GM12878 (cell line): ENCODE measurements around the gene SETBP1. TPM values are rescaled to one million over a fixed set of nuclear protein-coding genes. Genes with fewer than 3 reads are reported as not detected.

Experiments
- ATAC-seq: fragments of 200-7000 bp; cut with Tn5 transposase; 3 replicates; pipeline ENCODE4 v1.9.1; 2020; ENCODE audit warnings: mild to moderate bottlenecking, moderate library complexity
- BruUV-seq: library from RNA; stranded (reverse); fragments of 400-500 nt; replicated peaks from 2 replicates; lab custom pipeline; 2021; lab: Mats Ljungman, UMichigan
- CTCF ChIA-PET: fragments of 300-600 bp; sonication (Branson Sonifier 250); formaldehyde crosslinking; extraction: SDS; loops from one replicate; lab custom pipeline; 2021; ENCODE audit warnings: inconsistent platforms; lab: Yijun Ruan, JAX
- POLR2A ChIA-PET: fragments of 350-600 bp; formaldehyde crosslinking; extraction: SDS; loops from one replicate; lab custom pipeline; 2021; ENCODE audit warnings: inconsistent platforms; lab: Charles Lee
- RAD21 ChIA-PET: fragments of 300-600 bp; sonication (Branson Sonifier 250); formaldehyde crosslinking; loops from one replicate; lab custom pipeline; 2023; ENCODE audit warnings: antibody characterized with exemption; ENCODE audit not compliant: unreplicated experiment; lab: Charles Lee
- SMC1A ChIA-PET: fragments of 300-600 bp; sonication (Branson Sonifier 250); formaldehyde crosslinking; loops from one replicate; lab custom pipeline; 2023; ENCODE audit not compliant: unreplicated experiment, uncharacterized antibody; lab: Charles Lee
- DNase-seq: peaks from one replicate; pipeline ENCODE4 v3.0.0-alpha.2; 2011; ENCODE audit warnings: low read depth, low spot score
- FAIRE-seq: peaks from 3 replicates; lab custom pipeline; 2011; peaks lifted over from hg19 to GRCh38; lab: Jason Lieb, UNC
- H2AFZ ChIP-seq: 2 replicates; pipeline ENCODE4 v1.6.0; 2011; ENCODE audit warnings: low read depth, low read length, control low read depth; ENCODE audit not compliant: control insufficient read depth
- H3K27ac ChIP-seq: 2 replicates; pipeline ENCODE4 v1.5.1; 2011; ENCODE audit warnings: control low read depth; ENCODE audit not compliant: control insufficient read depth, insufficient read depth
- H3K27me3 ChIP-seq, 2 experiments: replicated peaks in 1 of 2; 2 replicates each; pipeline versions ENCODE4 v1.6.0 to v1.6.1; 2011; ENCODE audit warnings: low read length in 1 of 2; ENCODE audit not compliant: control insufficient read depth in 2 of 2, insufficient read depth in 2 of 2
- H3K36me3 ChIP-seq, 2 experiments: 2 replicates each; pipeline ENCODE4 v1.5.1; 2011; ENCODE audit warnings: low read length in 1 of 2; ENCODE audit not compliant: control insufficient read depth in 2 of 2, insufficient read depth in 2 of 2
- H3K4me1 ChIP-seq: 2 replicates; pipeline ENCODE4 v1.6.1; 2011; ENCODE audit warnings: mild to moderate bottlenecking, low read length, moderate library complexity, mixed read lengths; ENCODE audit not compliant: control insufficient read depth, insufficient read depth
- H3K4me2 ChIP-seq: 2 replicates; pipeline ENCODE4 v1.6.0; 2011; ENCODE audit warnings: control low read depth; ENCODE audit not compliant: control insufficient read depth, insufficient read depth
- H3K4me3 ChIP-seq: fragments of 200-600 bp; sonication (generic); 2 replicates; pipeline ENCODE4 v1.5.1; 2016
- H3K79me2 ChIP-seq: 2 replicates; pipeline ENCODE4 v1.6.0; 2011; ENCODE audit warnings: low read length; ENCODE audit not compliant: control insufficient read depth, insufficient read depth
- H3K9ac ChIP-seq: 2 replicates; pipeline ENCODE4 v1.8.0; 2011; ENCODE audit warnings: low read length, control low read depth, mixed read lengths; ENCODE audit not compliant: control insufficient read depth, insufficient read depth
- H3K9me3 ChIP-seq: replicated peaks from 3 replicates; pipeline ENCODE4 v1.5.1; 2011; ENCODE audit warnings: mild to moderate bottlenecking, low read length; ENCODE audit not compliant: control insufficient read depth, insufficient read depth
- H4K20me1 ChIP-seq: 2 replicates; pipeline ENCODE4 v1.6.0; 2011; ENCODE audit not compliant: control insufficient read depth, insufficient read depth
- ATF2 ChIP-seq: IDR thresholded peaks from 2 replicates; pipeline ENCODE4 v1.6.1; 2012; ENCODE audit warnings: low read length, inconsistent platforms
- ELK1 ChIP-seq: IDR thresholded peaks from 2 replicates; pipeline ENCODE4 v1.6.1; 2012; ENCODE audit warnings: low read depth, low read length, improper control_type of control experiment
- KDM1A ChIP-seq: fragments of 200-600 bp; sonication (generic); IDR thresholded peaks from 2 replicates; pipeline ENCODE4 v1.6.1; 2016; ENCODE audit warnings: borderline replicate concordance
- NKRF ChIP-seq: fragments of 450-650 bp; conservative IDR thresholded peaks from 2 replicates; pipeline ENCODE4 v1.6.1; 2017; ENCODE audit warnings: mild to moderate bottlenecking, moderate library complexity
- SP1 ChIP-seq: IDR thresholded peaks from one replicate; pipeline ENCODE4 v1.6.1; 2011; ENCODE audit warnings: low read depth, low read length
- SUPT20H ChIP-seq: IDR thresholded peaks from 2 replicates; pipeline ENCODE4 v1.6.1; 2011; ENCODE audit warnings: low read depth, mild to moderate bottlenecking, low read length, moderate library complexity, borderline replicate concordance; ENCODE audit not compliant: control insufficient read depth
- TAF1 ChIP-seq: IDR thresholded peaks from 2 replicates; pipeline ENCODE4 v1.6.1; 2011; ENCODE audit warnings: mild to moderate bottlenecking, low read depth, low read length, borderline replicate concordance
- ZNF274 ChIP-seq: IDR thresholded peaks from one replicate; pipeline ENCODE4 v1.8.0; 2011; ENCODE audit not compliant: insufficient read length, insufficient read depth
- ZNF687 ChIP-seq: fragments of 450-650 bp; IDR thresholded peaks from 2 replicates; pipeline ENCODE4 v1.6.1; 2017; ENCODE audit warnings: mild to moderate bottlenecking, moderate library complexity
- ZSCAN29 ChIP-seq: fragments of 450-650 bp; IDR thresholded peaks from 2 replicates; pipeline ENCODE4 v1.6.1; 2017; ENCODE audit warnings: mild to moderate bottlenecking, moderate library complexity
- in situ Hi-C: fragments of 300-500 bp; cut with MboI; formaldehyde crosslinking; loops from 9 replicates; pipeline ENCODE4 v1.14.3; 2018; ENCODE audit warnings: mixed read lengths
- intact Hi-C: fragments of 100-400 bp; cut with micrococcal nuclease; formaldehyde crosslinking; loops from one replicate; pipeline ENCODE4 v1.14.2; 2022; ENCODE audit not compliant: unreplicated experiment
- polyA plus RNA-seq, 11 experiments: library from polyadenylated mRNA; depleted of rRNA in 4 of 11; unstranded in 6 of 11; stranded (reverse) in 5 of 11; fragments of >200 nt; fragmentation: Nextera tagmentation in 4 of 11; fragmentation: Illumina TruSeq in 1 of 11; extraction: Ambion mirVana in 4 of 11; extraction: Trizol in 1 of 11; gene quantifications; 1 replicate in 1 of 11; 2 replicates in 10 of 11; pipeline versions ENCODE4 v1.2.1 to v1.2.3, GENCODE V29; 2011 to 2016; ENCODE audit warnings: inconsistent platforms in 2 of 11, missing spikeins in 2 of 11, low read depth in 1 of 11
- total RNA-seq, 4 experiments: library from RNA; depleted of rRNA in 3 of 4; stranded (reverse); fragments of >200 nt in 3 of 4; fragmentation: Illumina TruSeq in 1 of 4; extraction: Trizol in 1 of 4; gene quantifications; 2 replicates each; pipeline versions ENCODE4 v1.2.1 to v1.2.3, GENCODE V29; 2013 to 2021

The SETBP1 gene
- total and polyA plus RNA-seq, 10 of the 15 experiments (the other 5 are each of a cell fraction or from before 2014, with no cell fraction given) = 0.99 to 29.7 (median 8.3) TPM

GRCh38 chr18:44934901-44935300, 254.2 kb downstream of the SETBP1 start (continued):
- TF ChIP-seq NKRF (no peak), SP1 (no peak)

GRCh38 chr18:44935455-44935854, 254.8 kb downstream of the SETBP1 start:
- BruUV-seq = no TSS peak
- FAIRE-seq (no peak), ATAC-seq (no peak), DNase-seq (no peak)
- peaks cover 0 to 2% of the 10 kb centered on the region in 2 experiments; a peak in 2 of 4 replicates for H3K36me3 ChIP-seq
- no peaks in the 10 kb centered on the region for H3K79me2 ChIP-seq
- no peak overlapping the region for H2AFZ ChIP-seq
- intact Hi-C loops (no loop called here), in situ Hi-C loops (no loop called here)
- no peaks in the 10 kb centered on the region for H4K20me1 ChIP-seq
- H3K9me3 ChIP-seq = no peaks in the 10 kb centered on the region
- RAD21 ChIA-PET = no interaction called here
- H3K27ac ChIP-seq = no peak overlapping the region
- CTCF ChIA-PET = no interaction called here
- H3K9ac ChIP-seq = no peak overlapping the region
- no peak overlapping the region for H3K4me3 ChIP-seq
- H3K4me1 ChIP-seq = no peaks in the 10 kb centered on the region
- H3K27me3 ChIP-seq = no peaks in the 10 kb centered on the region
- POLR2A ChIA-PET = no interaction called here
- SMC1A ChIA-PET = interaction anchor here (1.2 to 1.5 kb wide), 2 partner anchors 9 to 23 kb away, joined by 4 to 5 read pairs; no protein-coding TSS in a partner anchor
- no peak overlapping the region for H3K4me2 ChIP-seq
- TF ChIP-seq ATF2 (no peak), KDM1A (no peak), ZSCAN29 (no peak), ELK1 (no peak), ZNF274 (no peak), TAF1 (no peak), ZNF687 (no peak), SUPT20H (no peak)
